Gastrocnemius medialis (tissue), 4 donors: ENCODE data around the gene HPGD. TPM values are rescaled to one million over a fixed set of nuclear protein-coding genes. Genes with fewer than 3 reads are reported as not detected.

Experiments
- ATAC-seq, 2 donors: fragments of 150-250 bp; one replicate each; pipeline ENCODE4 v1.9.1; 2016
- DNase-seq, 2 donors: peaks; one replicate each; pipeline ENCODE4 v3.0.0-alpha.2; 2019
- H3K27ac ChIP-seq, 4 donors: fragments of 200-600 bp; sonication (generic); 1 replicate in 1 of 4; 2 replicates in 3 of 4; pipeline ENCODE4 v1.5.1; 2016 to 2018; ENCODE audit warnings: mild to moderate bottlenecking in 2 of 4, moderate library complexity in 1 of 4
- H3K27me3 ChIP-seq, 3 donors: fragments of 200-600 bp; sonication (generic) in 2 of 3; 1 replicate in 1 of 3; 2 replicates in 2 of 3; pipeline versions ENCODE4 v1.5.1 to v1.6.0; 2016 to 2019; ENCODE audit warnings: mild to moderate bottlenecking in 1 of 3, moderate library complexity in 1 of 3
- H3K36me3 ChIP-seq, 2 donors: fragments of 200-600 bp; sonication (generic) in 1 of 2; one replicate each; pipeline ENCODE4 v1.5.1; 2017 to 2018
- H3K4me1 ChIP-seq, 2 donors: fragments of 200-600 bp; sonication (generic) in 1 of 2; one replicate each; pipeline ENCODE4 v1.5.1; 2016 to 2017; ENCODE audit warnings: mild to moderate bottlenecking in 2 of 2
- H3K4me3 ChIP-seq, 4 donors: fragments of 200-600 bp; sonication (generic) in 3 of 4; 1 replicate in 1 of 4; 2 replicates in 3 of 4; pipeline ENCODE4 v1.5.1; 2016 to 2019; ENCODE audit warnings: mild to moderate bottlenecking in 2 of 4
- H3K9me3 ChIP-seq, 3 donors: fragments of 200-600 bp; sonication (generic) in 2 of 3; 1 replicate in 1 of 3; 2 replicates in 2 of 3; pipeline ENCODE4 v1.5.1; 2016 to 2019
- CTCF ChIP-seq, 5 experiments: fragments of 450-650 bp in 3 of 5; fragments of 200-600 bp in 2 of 5; sonication (generic) in 2 of 5; IDR thresholded peaks in 4 of 5; conservative IDR thresholded peaks in 1 of 5; 1 replicate in 4 of 5; 2 replicates in 1 of 5; pipeline ENCODE4 v1.5.1; 2016 to 2019; ENCODE audit warnings: antibody characterized with exemption in 5 of 5, mild to moderate bottlenecking in 3 of 5, moderate library complexity in 3 of 5
- POLR2A ChIP-seq, 2 donors: fragments of 450-650 bp; IDR thresholded peaks; one replicate each; pipeline ENCODE4 v1.6.1; 2017; ENCODE audit warnings: antibody characterized with exemption in 2 of 2, mild to moderate bottlenecking in 2 of 2, moderate library complexity in 2 of 2
- in situ Hi-C, 4 donors: fragments of 200-750 bp; cut with MboI; loops; one replicate each; pipeline versions ENCODE4 v1.15.0 to v1.8.0; 2017; ENCODE audit warnings: low sequenced_read_pairs in 4 of 4
- intact Hi-C: fragments of 100-400 bp; cut with DNase I; formaldehyde crosslinking; loops from one replicate; pipeline ENCODE4 v1.15.1; 2023; ENCODE audit warnings: low total_unique reads
- total RNA-seq, 4 donors: library from RNA; depleted of rRNA; stranded (reverse); fragments of >200 nt; gene quantifications; one replicate each; pipeline versions ENCODE4 v1.1.0 to v1.2.3, GENCODE V29; 2016

HPGD gene
- total RNA-seq, 4 donors from 2014 or later = 1.2 to 12.9 (median 3.8) TPM

- DNase-seq = no peak
- no peaks in the 10 kb centered on the region for H3K36me3 ChIP-seq
- ATAC-seq = no peak
- intact Hi-C loops (no loop called here), in situ Hi-C loops (no loop called here)
- H3K27me3 ChIP-seq = no peaks in the 10 kb centered on the region
- H3K27ac ChIP-seq = no peak overlapping the region
- no peak for TF ChIP-seq POLR2A (IDR thresholded peaks at IDR 0.05)
- no peak for TF ChIP-seq CTCF (IDR thresholded peaks at IDR 0.05 in 4 of 5, conservative IDR thresholded peaks at IDR 0.05 in 1 of 5)
- no peaks in the 10 kb centered on the region for H3K9me3 ChIP-seq
- H3K4me1 ChIP-seq = peaks cover 0 to 7% of the 10 kb centered on the region in 2 donors
- no peak overlapping the region for H3K4me3 ChIP-seq
Observed at GRCh38 chr4:174454815-174455473, 67.3 kb downstream of the HPGD start.

DNA sequence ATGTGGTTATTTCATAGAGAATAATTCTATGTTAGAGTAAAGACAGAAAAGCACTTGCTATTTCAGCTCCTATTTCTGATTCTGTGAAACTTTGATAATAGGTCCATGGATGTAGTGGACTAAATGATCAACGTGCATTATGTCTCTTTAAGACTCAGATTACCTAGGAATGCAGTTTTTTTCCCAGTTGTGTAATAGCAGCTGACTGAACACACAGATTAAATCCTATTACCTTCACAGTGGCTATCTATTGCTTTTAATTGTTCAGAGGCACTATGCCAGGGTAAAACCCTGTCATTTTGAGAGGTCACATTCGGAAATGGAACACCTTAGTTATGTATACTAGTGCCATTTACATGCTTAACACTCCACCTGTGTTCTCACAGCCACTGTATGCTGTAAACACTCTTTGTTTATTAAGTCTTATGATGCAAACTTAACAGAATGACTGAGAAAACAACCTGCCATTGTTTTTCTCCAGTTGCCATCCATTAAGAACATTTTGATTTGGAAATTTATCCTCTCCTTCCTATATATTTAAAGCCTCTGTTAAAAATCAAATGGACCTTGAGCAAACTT is 70.5 kb downstream of the HPGD start:
- in situ Hi-C loops = no loop called here
- TF ChIP-seq CTCF (IDR thresholded peaks at IDR 0.05 in 4 of 5, conservative IDR thresholded peaks at IDR 0.05 in 1 of 5) (no peak), POLR2A (IDR thresholded peaks at IDR 0.05) (no peak)
- Histone ChIP-seq H3K4me1 (peaks cover 2 to 7% of the 10 kb centered on the region in 2 donors), H3K27me3 (no peaks in the 10 kb centered on the region), H3K9me3 (no peaks in the 10 kb centered on the region), H3K4me3 (no peak overlapping the region), H3K36me3 (no peaks in the 10 kb centered on the region), H3K27ac (no peak overlapping the region)
- DNase-seq (no peak), ATAC-seq (no peak)
- intact Hi-C loops = no loop called here

DNA sequence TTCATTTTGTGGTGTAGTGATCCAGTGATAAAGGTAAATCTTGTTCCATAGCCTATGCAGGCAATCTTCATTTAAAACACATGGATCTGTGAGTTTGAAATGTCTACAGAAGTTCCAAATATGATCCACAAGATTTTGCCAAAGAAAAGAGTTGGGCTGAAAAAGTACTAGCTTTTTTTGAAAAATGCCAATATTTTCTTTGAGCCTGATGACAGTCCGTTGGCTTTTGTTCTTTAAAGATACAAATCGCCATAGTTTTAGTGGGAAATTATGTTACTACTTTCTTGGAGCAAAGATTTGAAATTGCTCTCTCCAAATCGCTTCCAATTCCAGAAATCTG is 71.5 kb downstream of the HPGD start:
- intact Hi-C loops (no loop called here), in situ Hi-C loops (no loop called here)
- Histone ChIP-seq H3K36me3 (no peaks in the 10 kb centered on the region), H3K4me3 (no peak overlapping the region), H3K27ac (no peak overlapping the region), H3K9me3 (no peaks in the 10 kb centered on the region), H3K27me3 (no peaks in the 10 kb centered on the region), H3K4me1 (peaks cover 2 to 7% of the 10 kb centered on the region in 2 donors)
- DNase-seq = no peak
- no peak for ATAC-seq
- TF ChIP-seq CTCF (IDR thresholded peaks at IDR 0.05 in 4 of 5, conservative IDR thresholded peaks at IDR 0.05 in 1 of 5) (no peak), POLR2A (IDR thresholded peaks at IDR 0.05) (no peak)

DNA sequence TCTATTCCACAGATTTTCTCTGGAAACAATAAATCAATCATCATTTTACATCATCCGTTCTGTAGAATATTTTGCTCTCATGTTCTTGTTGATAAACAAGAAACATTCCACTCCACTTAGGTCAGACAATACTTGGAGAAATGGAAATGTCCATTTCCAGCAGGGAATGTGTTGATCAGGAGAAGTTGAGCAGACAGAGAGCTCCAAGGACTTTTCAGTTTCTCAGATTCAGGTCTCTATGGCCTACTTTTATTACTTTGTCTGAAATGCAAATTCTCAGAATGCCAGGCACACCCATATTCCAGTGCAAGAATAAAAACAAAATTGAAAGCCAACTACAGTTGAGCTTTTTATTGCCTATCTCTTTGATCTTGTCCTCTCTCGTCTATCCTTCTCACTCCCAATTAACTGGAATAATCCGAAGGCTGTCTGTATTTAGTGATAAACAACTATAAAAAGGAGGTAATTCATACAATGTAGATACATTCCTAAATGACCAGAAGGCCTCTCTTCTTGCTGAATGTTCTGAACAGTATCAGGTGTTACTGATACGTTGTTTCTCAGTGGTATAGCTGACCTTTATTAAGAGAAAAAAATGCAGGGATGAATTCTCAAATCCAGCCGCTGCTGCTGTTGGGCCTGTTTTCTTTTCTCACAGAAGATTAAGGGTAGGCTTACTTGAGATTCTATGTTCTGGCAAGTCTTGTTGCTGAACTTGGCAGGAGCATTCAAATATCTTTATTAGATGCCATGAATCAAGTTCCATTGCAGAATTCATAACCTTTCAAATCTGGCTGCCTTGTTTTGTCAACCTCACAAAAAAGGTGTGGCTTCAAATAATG is 72.1 kb downstream of the HPGD start:
- H3K9me3 ChIP-seq = no peaks in the 10 kb centered on the region
- intact Hi-C loops (no loop called here), in situ Hi-C loops (no loop called here)
- no peak for ATAC-seq
- H3K27ac ChIP-seq = no peak overlapping the region
- H3K4me3 ChIP-seq = no peak overlapping the region
- peaks cover 2 to 7% of the 10 kb centered on the region in 2 donors for H3K4me1 ChIP-seq
- no peak for DNase-seq
- TF ChIP-seq CTCF (IDR thresholded peaks at IDR 0.05 in 4 of 5, conservative IDR thresholded peaks at IDR 0.05 in 1 of 5) (no peak), POLR2A (IDR thresholded peaks at IDR 0.05) (no peak)
- no peaks in the 10 kb centered on the region for H3K27me3 ChIP-seq
- no peaks in the 10 kb centered on the region for H3K36me3 ChIP-seq
